Erythroblast (primary cell): ENCODE data around the gene KCNJ15.

Experiments
- GATA1 ChIP-seq: IDR thresholded peaks from 2 replicates; pipeline ENCODE4 v1.6.1; 2011; ENCODE audit warnings: low read depth, mild to moderate bottlenecking, control low read depth, low read length, moderate library complexity
- POLR2A ChIP-seq: IDR thresholded peaks from 2 replicates; pipeline ENCODE4 v1.6.1; 2011; ENCODE audit warnings: mild to moderate bottlenecking, low read length

- TF ChIP-seq POLR2A (no peak), GATA1 (no peak)
These were observed 44.8 kb downstream of the KCNJ15 start for GRCh38 chr21:38301321-38302214.
